ENCODE data around the gene DBN1.

Gene DBN1

GRCh38 chr5:177466861-177467260 lies 6.6 kb downstream of the DBN1 start:
- no peak overlapping the region for H3K4me3 ChIP-seq (ENCODE audit: low read depth, low read length)
- no peak for DNase-seq (ENCODE audit: low read depth)
- TF ChIP-seq, protein P1, sequence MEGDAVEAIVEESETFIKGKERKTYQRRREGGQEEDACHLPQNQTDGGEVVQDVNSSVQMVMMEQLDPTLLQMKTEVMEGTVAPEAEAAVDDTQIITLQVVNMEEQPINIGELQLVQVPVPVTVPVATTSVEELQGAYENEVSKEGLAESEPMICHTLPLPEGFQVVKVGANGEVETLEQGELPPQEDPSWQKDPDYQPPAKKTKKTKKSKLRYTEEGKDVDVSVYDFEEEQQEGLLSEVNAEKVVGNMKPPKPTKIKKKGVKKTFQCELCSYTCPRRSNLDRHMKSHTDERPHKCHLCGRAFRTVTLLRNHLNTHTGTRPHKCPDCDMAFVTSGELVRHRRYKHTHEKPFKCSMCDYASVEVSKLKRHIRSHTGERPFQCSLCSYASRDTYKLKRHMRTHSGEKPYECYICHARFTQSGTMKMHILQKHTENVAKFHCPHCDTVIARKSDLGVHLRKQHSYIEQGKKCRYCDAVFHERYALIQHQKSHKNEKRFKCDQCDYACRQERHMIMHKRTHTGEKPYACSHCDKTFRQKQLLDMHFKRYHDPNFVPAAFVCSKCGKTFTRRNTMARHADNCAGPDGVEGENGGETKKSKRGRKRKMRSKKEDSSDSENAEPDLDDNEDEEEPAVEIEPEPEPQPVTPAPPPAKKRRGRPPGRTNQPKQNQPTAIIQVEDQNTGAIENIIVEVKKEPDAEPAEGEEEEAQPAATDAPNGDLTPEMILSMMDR (IDR thresholded peaks at IDR 0.05; ENCODE audit: low read depth, low read length, missing control alignments): no peak

DNA sequence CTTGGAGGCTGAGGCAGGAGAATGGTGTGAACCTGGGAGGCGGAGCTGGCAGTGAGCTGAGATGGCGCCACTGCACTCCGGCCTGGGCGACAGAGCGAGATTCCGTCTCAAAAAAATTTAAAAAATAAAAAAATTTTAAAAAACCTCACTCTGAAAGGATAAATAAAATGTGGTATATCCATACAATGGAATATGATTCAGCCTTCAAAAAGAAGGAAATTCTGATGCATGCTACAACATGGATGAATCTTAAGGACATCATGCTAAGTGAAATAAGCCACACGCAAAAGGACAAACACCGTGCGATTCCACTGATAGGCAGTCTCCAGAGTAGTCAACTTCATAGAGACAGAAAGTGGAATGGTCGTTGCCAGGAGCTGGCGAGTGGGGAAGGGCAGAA lies 8.4 kb downstream of the DBN1 start:
- TF ChIP-seq, protein P1 (IDR thresholded peaks at IDR 0.05; ENCODE audit: low read depth, low read length, missing control alignments): no peak
- no peak overlapping the region for H3K4me3 ChIP-seq (ENCODE audit: low read depth, low read length)
- DNase-seq (ENCODE audit: low read depth): no peak

- no peak for DNase-seq (ENCODE audit: low read depth)
- H3K4me3 ChIP-seq (ENCODE audit: low read depth, low read length): no peak overlapping the region
- TF ChIP-seq, protein P1 (IDR thresholded peaks at IDR 0.05; ENCODE audit: low read depth, low read length, missing control alignments): no peak
These were observed 11.3 kb downstream of the DBN1 start for GRCh38 chr5:177462021-177462670.

DNA sequence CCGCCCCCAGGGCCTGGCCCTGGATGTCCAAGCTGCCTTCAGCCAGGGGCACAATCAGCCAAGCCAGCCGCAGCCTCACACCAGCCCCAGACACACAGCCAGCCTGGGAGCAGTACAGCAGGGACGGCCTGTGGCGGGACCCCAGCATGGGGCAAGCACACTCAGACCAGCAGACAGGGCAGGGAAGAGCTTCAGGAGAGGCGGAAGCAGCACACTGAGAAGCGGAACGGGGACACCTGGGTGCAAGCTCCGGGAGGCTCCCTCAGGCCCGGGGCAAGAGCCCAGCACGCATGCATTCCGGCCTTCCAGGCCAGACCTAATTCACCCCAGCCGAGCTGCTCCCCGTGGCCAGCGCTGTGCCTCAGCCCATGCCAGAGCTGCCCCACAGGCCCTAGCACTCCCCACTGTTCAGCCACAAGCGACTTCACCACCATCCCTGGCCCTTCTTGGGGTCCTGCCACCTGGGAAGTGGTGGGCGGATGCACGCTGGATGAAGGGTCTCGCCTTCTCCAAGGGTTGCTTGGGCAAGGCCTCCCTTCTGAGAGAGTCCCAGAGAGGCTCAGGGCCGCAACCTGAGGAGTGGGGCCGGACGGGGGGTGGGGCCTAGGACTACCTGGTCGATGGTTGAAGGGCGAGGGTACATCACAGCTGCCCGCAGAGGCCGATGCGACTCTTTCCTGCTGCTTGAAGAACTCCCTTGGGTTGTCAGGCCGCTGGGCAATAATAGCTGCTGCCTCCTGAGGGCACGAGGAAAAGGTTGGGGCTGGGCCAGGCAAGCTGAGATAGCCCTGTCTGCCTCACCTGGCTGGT lies 13.4 kb downstream of the DBN1 start:
- no peak for DNase-seq (ENCODE audit: low read depth)
- no peak overlapping the region for H3K4me3 ChIP-seq (ENCODE audit: low read depth, low read length)
- TF ChIP-seq, protein P1 (IDR thresholded peaks at IDR 0.05; ENCODE audit: low read depth, low read length, missing control alignments): no peak

- no peak overlapping the region for H3K4me3 ChIP-seq (ENCODE audit: low read depth, low read length)
- no peak for DNase-seq (ENCODE audit: low read depth)
- TF ChIP-seq, protein P1 (IDR thresholded peaks at IDR 0.05; ENCODE audit: low read depth, low read length, missing control alignments): no peak
These were observed 14.1 kb downstream of the DBN1 start for GRCh38 chr5:177459357-177459756.

GRCh38 chr5:177458912-177459350 lies 14.5 kb downstream of the DBN1 start:
- no peak overlapping the region for H3K4me3 ChIP-seq (ENCODE audit: low read depth, low read length)
- TF ChIP-seq, protein P1 (IDR thresholded peaks at IDR 0.05; ENCODE audit: low read depth, low read length, missing control alignments): no peak
- no peak for DNase-seq (ENCODE audit: low read depth)
